Parathyroid adenoma (tissue), 2 donors: Measurements from ENCODE around the gene USF2.
A peak's percentile ranks its signal among the peaks of the same experiment; 100 is the strongest.

ENCODE experiments used
- H2AFZ ChIP-seq: fragments of 300-600 bp; sonication (generic); one replicate; pipeline ENCODE4 v1.7.0; 2017; ENCODE audit warnings: antibody characterized with exemption, mild to moderate bottlenecking
- H3K27ac ChIP-seq: fragments of 300-600 bp; sonication (generic); one replicate; pipeline ENCODE4 v1.7.0; 2017
- H3K27me3 ChIP-seq: fragments of 300-600 bp; sonication (generic); one replicate; pipeline ENCODE4 v1.7.0; 2017; ENCODE audit warnings: low read length; ENCODE audit not compliant: control insufficient read depth, insufficient read depth
- H3K36me3 ChIP-seq: fragments of 300-600 bp; sonication (generic); one replicate; pipeline ENCODE4 v1.7.0; 2017; ENCODE audit warnings: low read length; ENCODE audit not compliant: control insufficient read depth, insufficient read depth
- H3K4me1 ChIP-seq: fragments of 300-600 bp; sonication (generic); one replicate; pipeline ENCODE4 v1.7.0; 2017; ENCODE audit warnings: control low read depth
- H3K4me2 ChIP-seq: fragments of 300-600 bp; sonication (generic); one replicate; pipeline ENCODE4 v1.7.0; 2017; ENCODE audit warnings: low read length
- H3K4me3 ChIP-seq: fragments of 300-600 bp; sonication (generic); one replicate; pipeline ENCODE4 v1.7.0; 2017; ENCODE audit warnings: low read depth, low read length
- H3K79me2 ChIP-seq: fragments of 300-600 bp; sonication (generic); one replicate; pipeline ENCODE4 v1.7.0; 2017; ENCODE audit warnings: control low read depth
- H3K9ac ChIP-seq: fragments of 300-600 bp; sonication (generic); one replicate; pipeline ENCODE4 v1.7.0; 2017; ENCODE audit warnings: mild to moderate bottlenecking
- H3K9me3 ChIP-seq: fragments of 300-600 bp; sonication (generic); one replicate; pipeline ENCODE4 v1.7.0; 2017; ENCODE audit warnings: low read length; ENCODE audit not compliant: control insufficient read depth
- TF ChIP-seq, protein P1 (sequence below): fragments of 300-600 bp; sonication (generic); IDR thresholded peaks from one replicate; pipeline ENCODE4 v1.7.0; 2017; ENCODE audit warnings: antibody characterized with exemption, mild to moderate bottlenecking
- donor health status: primary hyperparathyroidism.

Gene USF2

DNA sequence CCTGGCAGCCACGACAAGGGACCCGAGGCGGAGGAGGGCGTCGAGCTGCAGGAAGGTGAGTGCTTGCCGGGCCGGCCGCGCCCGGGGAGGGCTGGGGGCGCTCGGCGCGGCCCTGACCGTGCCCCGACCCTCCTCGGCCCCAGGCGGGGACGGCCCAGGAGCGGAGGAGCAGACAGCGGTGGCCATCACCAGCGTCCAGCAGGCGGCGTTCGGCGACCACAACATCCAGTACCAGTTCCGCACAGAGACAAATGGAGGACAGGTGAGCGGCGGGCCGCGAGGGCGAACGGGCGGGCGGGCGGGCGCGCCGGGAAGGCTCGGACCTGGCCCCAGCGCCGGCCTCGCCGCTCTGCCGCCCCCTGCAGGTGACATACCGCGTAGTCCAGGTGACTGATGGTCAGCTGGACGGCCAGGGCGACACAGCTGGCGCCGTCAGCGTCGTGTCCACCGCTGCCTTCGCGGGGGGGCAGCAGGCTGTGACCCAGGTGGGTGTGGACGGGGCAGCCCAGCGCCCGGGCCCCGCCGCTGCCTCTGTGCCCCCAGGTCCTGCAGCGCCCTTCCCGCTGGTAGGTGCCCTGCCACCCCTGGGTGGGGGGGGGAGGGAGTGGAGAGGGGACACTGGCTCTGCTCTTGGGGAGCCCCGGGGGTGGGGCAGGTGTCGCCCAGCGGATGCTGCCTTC lies 816 bp downstream of the USF2 start:
- Histone ChIP-seq H3K27me3 (no peaks in the 10 kb centered on the region), H3K4me1 (peaks cover 20% of the 10 kb centered on the region), H3K9me3 (no peaks in the 10 kb centered on the region), H2AFZ (peak overlapping the region; percentile 84), H3K4me3 (peak overlapping the region; percentile 50), H3K79me2 (peaks cover 27% of the 10 kb centered on the region), H3K27ac (peak overlapping the region; percentile 92), H3K36me3 (no peaks in the 10 kb centered on the region), H3K9ac (no peak overlapping the region), H3K4me2 (peak overlapping the region; percentile 73)
- TF ChIP-seq, protein P1, sequence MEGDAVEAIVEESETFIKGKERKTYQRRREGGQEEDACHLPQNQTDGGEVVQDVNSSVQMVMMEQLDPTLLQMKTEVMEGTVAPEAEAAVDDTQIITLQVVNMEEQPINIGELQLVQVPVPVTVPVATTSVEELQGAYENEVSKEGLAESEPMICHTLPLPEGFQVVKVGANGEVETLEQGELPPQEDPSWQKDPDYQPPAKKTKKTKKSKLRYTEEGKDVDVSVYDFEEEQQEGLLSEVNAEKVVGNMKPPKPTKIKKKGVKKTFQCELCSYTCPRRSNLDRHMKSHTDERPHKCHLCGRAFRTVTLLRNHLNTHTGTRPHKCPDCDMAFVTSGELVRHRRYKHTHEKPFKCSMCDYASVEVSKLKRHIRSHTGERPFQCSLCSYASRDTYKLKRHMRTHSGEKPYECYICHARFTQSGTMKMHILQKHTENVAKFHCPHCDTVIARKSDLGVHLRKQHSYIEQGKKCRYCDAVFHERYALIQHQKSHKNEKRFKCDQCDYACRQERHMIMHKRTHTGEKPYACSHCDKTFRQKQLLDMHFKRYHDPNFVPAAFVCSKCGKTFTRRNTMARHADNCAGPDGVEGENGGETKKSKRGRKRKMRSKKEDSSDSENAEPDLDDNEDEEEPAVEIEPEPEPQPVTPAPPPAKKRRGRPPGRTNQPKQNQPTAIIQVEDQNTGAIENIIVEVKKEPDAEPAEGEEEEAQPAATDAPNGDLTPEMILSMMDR, result peak; percentile 59

DNA sequence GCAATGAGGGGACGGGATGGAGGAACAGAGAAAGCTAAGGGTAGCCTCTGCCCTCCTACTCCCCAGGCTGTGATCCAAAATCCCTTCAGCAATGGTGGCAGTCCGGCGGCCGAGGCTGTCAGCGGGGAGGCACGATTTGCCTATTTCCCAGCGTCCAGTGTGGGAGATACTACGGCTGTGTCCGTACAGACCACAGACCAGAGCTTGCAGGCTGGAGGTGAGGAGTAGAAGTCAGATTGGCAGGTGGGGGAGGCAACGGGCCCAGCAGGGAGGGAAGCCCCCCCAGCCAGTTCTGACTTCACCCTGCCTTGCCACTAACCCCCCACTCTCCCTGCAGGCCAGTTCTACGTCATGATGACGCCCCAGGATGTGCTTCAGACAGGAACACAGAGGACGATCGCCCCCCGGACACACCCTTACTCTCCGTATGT lies 1.6 kb downstream of the USF2 start:
- H3K79me2 ChIP-seq, result peaks cover 27% of the 10 kb centered on the region
- H3K27me3 ChIP-seq, result no peaks in the 10 kb centered on the region
- TF ChIP-seq, protein P1, result no peak
- no peak overlapping the region for H3K9ac ChIP-seq
- H3K36me3 ChIP-seq, result no peaks in the 10 kb centered on the region
- no peaks in the 10 kb centered on the region for H3K9me3 ChIP-seq
- peaks cover 17% of the 10 kb centered on the region for H3K4me1 ChIP-seq
- peak overlapping the region; percentile 92 for H3K27ac ChIP-seq
- no peak overlapping the region for H2AFZ ChIP-seq
- H3K4me2 ChIP-seq, result no peak overlapping the region
- H3K4me3 ChIP-seq, result no peak overlapping the region

DNA sequence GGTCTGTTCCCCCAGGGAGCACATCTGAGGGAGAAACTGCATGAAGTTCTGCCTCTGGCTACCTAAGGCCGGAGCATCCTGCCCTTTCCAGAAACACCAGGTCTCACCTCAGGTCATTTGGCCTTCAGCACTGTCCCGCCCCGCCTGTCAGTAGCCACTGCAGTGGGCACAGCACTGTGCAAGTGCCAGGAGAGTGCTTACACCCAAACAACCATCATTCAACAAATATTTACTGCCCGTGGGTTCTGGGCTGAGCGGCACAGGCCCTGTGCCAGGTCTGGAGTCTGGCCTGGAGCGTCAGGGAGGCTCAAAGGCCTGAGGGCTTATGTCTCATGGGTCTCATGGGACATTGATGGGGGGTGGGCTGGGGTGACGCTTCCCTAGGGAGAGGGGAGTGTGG lies 2.8 kb downstream of the USF2 start:
- H3K9ac ChIP-seq, result no peak overlapping the region
- no peak overlapping the region for H3K27ac ChIP-seq
- H3K9me3 ChIP-seq, result no peaks in the 10 kb centered on the region
- H3K27me3 ChIP-seq, result no peaks in the 10 kb centered on the region
- no peak overlapping the region for H3K4me2 ChIP-seq
- TF ChIP-seq, protein P1, result no peak
- H3K36me3 ChIP-seq, result no peaks in the 10 kb centered on the region
- no peak overlapping the region for H2AFZ ChIP-seq
- peaks cover 27% of the 10 kb centered on the region for H3K79me2 ChIP-seq
- no peak overlapping the region for H3K4me3 ChIP-seq
- peaks cover 10% of the 10 kb centered on the region for H3K4me1 ChIP-seq

DNA sequence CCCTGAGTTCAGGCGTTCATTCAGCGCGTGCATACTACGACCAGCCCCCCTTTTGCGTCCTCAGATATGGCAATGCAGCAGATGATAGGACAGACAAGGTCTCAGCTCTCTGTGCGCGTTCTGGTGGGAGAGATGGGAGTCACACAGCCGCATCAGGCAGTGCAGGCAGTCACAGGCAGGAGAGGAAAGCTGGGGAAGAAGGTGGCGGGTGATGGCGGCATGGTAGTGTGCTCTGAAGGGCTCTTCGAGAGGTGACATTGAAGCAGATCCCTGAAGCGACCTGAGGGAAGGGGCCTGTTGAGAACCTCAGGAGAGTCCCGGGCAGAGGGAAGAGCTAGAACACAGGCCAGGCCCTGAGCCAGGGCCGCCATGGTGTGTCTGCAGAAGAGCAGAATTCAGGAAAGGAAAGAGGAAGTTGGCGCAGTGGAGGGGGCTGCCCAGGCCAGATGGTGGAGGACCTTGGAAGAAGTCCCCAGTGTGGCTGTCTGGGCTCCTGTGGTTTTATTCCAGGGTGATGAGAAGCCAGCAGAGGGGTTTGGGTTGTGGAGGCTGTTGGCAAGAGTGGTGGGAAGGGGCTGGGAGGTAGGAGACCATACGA lies 3.5 kb downstream of the USF2 start:
- H2AFZ ChIP-seq, result no peak overlapping the region
- no peak overlapping the region for H3K9ac ChIP-seq
- peaks cover 27% of the 10 kb centered on the region for H3K79me2 ChIP-seq
- TF ChIP-seq, protein P1, result no peak
- H3K4me3 ChIP-seq, result no peak overlapping the region
- no peaks in the 10 kb centered on the region for H3K9me3 ChIP-seq
- H3K27ac ChIP-seq, result no peak overlapping the region
- no peak overlapping the region for H3K4me2 ChIP-seq
- no peaks in the 10 kb centered on the region for H3K36me3 ChIP-seq
- no peaks in the 10 kb centered on the region for H3K27me3 ChIP-seq
- H3K4me1 ChIP-seq, result peaks cover 10% of the 10 kb centered on the region
